ENCODE measurements around the gene MATN1. TPM values are rescaled to one million over a fixed set of nuclear protein-coding genes. Genes with fewer than 3 reads are reported as not detected.

Gene MATN1
- total RNA-seq, 1 experiment from 2014 or later = not detected

- POLR2A ChIA-PET = no interaction called here
- H3K4me3 Mint-ChIP-seq (ENCODE audit: unreplicated experiment) = no peak overlapping the region
- no peaks in the 10 kb centered on the region for H3K36me3 Mint-ChIP-seq (ENCODE audit: insufficient read depth, unreplicated experiment)
- CTCF ChIA-PET = no interaction called here
- TF ChIP-seq CTCF (IDR thresholded peaks at IDR 0.05; ENCODE audit: insufficient read depth in 1 of 2, low read depth in 1 of 2, low read length in 1 of 2, severe bottlenecking in 1 of 2, unreplicated experiment in 1 of 2) = no peak
- no TSS peak for BruUV-seq (replicated peaks)
- H3K27ac Mint-ChIP-seq (ENCODE audit: unreplicated experiment) = peak overlapping the region; percentile 76
- intact Hi-C loops (cut with micrococcal nuclease; ENCODE audit: unreplicated experiment) = no loop called here
- H3K9me3 Mint-ChIP-seq (ENCODE audit: unreplicated experiment) = no peaks in the 10 kb centered on the region
- H3K36me3 ChIP-seq (ENCODE audit: control insufficient read depth, insufficient read depth, low read length) = no peaks in the 10 kb centered on the region
- no peak for DNase-seq
- H3K4me1 Mint-ChIP-seq (ENCODE audit: low read depth, unreplicated experiment) = peaks cover 17% of the 10 kb centered on the region
- H3K9me3 ChIP-seq = no peaks in the 10 kb centered on the region
- H3K4me1 ChIP-seq = peaks cover 17% of the 10 kb centered on the region
- H3K4me3 ChIP-seq (ENCODE audit: low read depth, low read length) = no peak overlapping the region
- H3K27me3 ChIP-seq (replicated peaks; ENCODE audit: control insufficient read depth, insufficient read depth, low read length) = no peaks in the 10 kb centered on the region
- H3K27me3 Mint-ChIP-seq (ENCODE audit: insufficient read depth, unreplicated experiment) = no peaks in the 10 kb centered on the region
These were observed 24.8 kb upstream of the MATN1 start for GRCh38 chr1:30748098-30748698.

GRCh38 chr1:30747033-30748008 lies 23.9 kb upstream of the MATN1 start:
- H3K4me3 Mint-ChIP-seq (ENCODE audit: unreplicated experiment) = no peak overlapping the region
- DNase-seq = no peak
- Histone ChIP-seq H3K36me3 (ENCODE audit: control insufficient read depth, insufficient read depth, low read length) (no peaks in the 10 kb centered on the region), H3K27me3 (replicated peaks; ENCODE audit: control insufficient read depth, insufficient read depth, low read length) (no peaks in the 10 kb centered on the region), H3K9me3 (no peaks in the 10 kb centered on the region), H3K4me1 (peaks cover 17% of the 10 kb centered on the region), H3K4me3 (ENCODE audit: low read depth, low read length) (no peak overlapping the region)
- peak overlapping the region; percentile 31 for H3K27ac Mint-ChIP-seq (ENCODE audit: unreplicated experiment)
- POLR2A ChIA-PET = no interaction called here
- H3K27me3 Mint-ChIP-seq (ENCODE audit: insufficient read depth, unreplicated experiment) = no peaks in the 10 kb centered on the region
- CTCF ChIA-PET = no interaction called here
- BruUV-seq (replicated peaks) = no TSS peak
- peaks cover 17% of the 10 kb centered on the region for H3K4me1 Mint-ChIP-seq (ENCODE audit: low read depth, unreplicated experiment)
- intact Hi-C loops (cut with micrococcal nuclease; ENCODE audit: unreplicated experiment) = no loop called here
- TF ChIP-seq CTCF (IDR thresholded peaks at IDR 0.05; ENCODE audit: insufficient read depth in 1 of 2, low read depth in 1 of 2, low read length in 1 of 2, severe bottlenecking in 1 of 2, unreplicated experiment in 1 of 2) = no peak
- H3K9me3 Mint-ChIP-seq (ENCODE audit: unreplicated experiment) = no peaks in the 10 kb centered on the region
- H3K36me3 Mint-ChIP-seq (ENCODE audit: insufficient read depth, unreplicated experiment) = no peaks in the 10 kb centered on the region

GRCh38 chr1:30746212-30747032 lies 23.0 kb upstream of the MATN1 start:
- no peaks in the 10 kb centered on the region for H3K36me3 Mint-ChIP-seq (ENCODE audit: insufficient read depth, unreplicated experiment)
- intact Hi-C loops (cut with micrococcal nuclease; ENCODE audit: unreplicated experiment) = no loop called here
- Histone ChIP-seq H3K9me3 (no peaks in the 10 kb centered on the region), H3K4me1 (peaks cover 17% of the 10 kb centered on the region), H3K4me3 (ENCODE audit: low read depth, low read length) (no peak overlapping the region), H3K27me3 (replicated peaks; ENCODE audit: control insufficient read depth, insufficient read depth, low read length) (no peaks in the 10 kb centered on the region), H3K36me3 (ENCODE audit: control insufficient read depth, insufficient read depth, low read length) (no peaks in the 10 kb centered on the region)
- peaks cover 17% of the 10 kb centered on the region for H3K4me1 Mint-ChIP-seq (ENCODE audit: low read depth, unreplicated experiment)
- H3K27ac Mint-ChIP-seq (ENCODE audit: unreplicated experiment) = peak overlapping the region; percentile 31
- H3K9me3 Mint-ChIP-seq (ENCODE audit: unreplicated experiment) = no peaks in the 10 kb centered on the region
- DNase-seq = no peak
- H3K4me3 Mint-ChIP-seq (ENCODE audit: unreplicated experiment) = no peak overlapping the region
- BruUV-seq (replicated peaks) = no TSS peak
- H3K27me3 Mint-ChIP-seq (ENCODE audit: insufficient read depth, unreplicated experiment) = no peaks in the 10 kb centered on the region
- CTCF ChIA-PET = no interaction called here
- POLR2A ChIA-PET = no interaction called here
- no peak for TF ChIP-seq CTCF (IDR thresholded peaks at IDR 0.05; ENCODE audit: insufficient read depth in 1 of 2, low read depth in 1 of 2, low read length in 1 of 2, severe bottlenecking in 1 of 2, unreplicated experiment in 1 of 2)
